ENCODE data around the gene KCNIP4.
"Not testable (repeated sequence)": the region's sequence is repeated elsewhere in the genome, so short reads cannot be mapped to it uniquely, and the experiment has no call there.

The KCNIP4 gene

DNA sequence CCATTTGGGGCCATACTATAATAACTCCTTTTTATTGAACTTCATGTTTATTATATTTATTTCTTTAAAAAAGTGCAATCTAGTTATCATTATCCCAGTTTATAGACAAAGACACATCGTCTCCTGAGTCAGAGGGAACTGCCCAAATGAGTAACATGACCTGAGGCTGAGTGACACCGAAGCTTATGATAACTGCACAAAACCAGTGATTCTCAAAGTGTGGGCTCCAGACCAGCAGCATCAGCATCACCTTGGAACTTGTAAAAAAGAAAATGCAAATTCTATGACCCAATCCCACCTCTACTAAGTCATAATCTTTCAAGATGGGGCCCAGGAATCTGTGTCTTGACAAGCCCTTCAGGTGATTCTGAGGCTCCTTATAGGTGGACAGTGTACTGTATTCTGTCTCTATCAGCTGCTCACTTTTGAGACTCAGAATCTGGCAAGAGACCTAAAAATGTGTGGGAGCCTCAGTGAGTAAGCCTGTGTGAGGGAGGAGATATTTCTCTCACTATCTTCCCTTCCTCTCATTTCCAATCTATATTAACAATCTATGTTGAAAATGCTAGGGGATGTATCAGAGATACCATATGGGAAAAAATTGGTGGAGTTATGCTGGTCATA is 1101.3 kb downstream of the KCNIP4 start:
- no peak for DNase-seq (ENCODE audit: low spot score)

DNA sequence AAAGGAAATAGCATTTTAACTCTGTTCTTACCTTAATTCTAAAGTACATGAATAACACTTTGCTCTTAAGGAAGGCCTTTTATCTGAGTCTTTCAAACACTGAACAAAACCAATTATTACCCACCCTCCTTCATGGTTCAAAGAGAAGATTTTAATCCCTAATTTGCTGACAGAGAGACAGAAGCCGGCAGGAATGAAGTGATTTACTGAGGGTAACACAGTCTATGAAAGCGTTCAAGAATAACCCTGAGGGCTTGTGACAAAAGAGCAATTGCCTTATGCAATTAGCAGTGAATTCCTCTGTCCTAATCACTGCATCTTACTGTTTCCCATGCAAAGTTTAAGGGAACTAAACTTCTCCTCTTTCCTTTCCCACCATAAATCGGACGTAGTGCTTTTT is 1104.3 kb downstream of the KCNIP4 start:
- no peak for DNase-seq (ENCODE audit: low spot score)

DNA sequence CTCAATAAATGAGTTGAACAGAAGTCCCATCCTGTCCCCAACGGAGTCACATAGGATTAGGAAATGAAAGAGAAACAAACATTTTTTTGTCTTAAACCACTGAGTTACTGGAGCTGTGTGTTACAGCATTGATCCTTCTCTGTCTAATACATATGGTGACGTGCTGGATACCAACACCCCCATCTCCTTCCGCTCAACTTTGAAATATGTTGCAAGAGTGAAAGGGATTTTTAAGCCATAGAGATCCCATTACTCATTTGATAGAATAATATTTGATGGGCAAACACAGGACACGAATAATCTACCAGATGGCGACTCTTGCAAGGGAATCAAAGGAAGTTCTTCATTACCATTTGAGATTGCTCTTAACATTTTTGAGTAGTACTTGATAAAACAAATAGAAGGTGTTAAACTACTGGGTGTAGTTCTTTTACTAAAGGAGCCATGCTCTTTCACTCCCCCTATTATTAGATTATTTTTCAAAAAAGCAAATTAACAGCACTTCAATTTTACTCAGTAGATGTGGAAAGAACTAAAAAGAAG is 1107.9 kb downstream of the KCNIP4 start:
- DNase-seq (ENCODE audit: low spot score): no peak

DNA sequence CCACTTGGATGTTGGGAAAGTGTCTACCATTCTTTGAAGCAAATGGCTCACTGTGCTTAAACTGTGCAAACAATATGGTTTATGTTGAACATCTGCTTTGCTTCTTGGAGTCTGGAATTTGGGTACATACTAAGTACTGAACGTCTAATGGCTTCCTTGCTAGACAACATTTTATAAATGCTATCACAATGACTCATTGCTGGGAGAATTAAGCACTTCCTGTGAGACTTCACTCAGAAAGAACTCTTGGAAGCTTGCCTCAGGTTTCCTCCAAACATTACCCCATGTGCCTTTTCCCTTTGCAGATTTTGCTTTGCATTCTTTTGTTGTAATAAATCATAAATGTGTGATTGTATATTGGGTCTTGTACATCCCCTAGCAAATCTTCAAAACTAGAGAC is 1108.6 kb downstream of the KCNIP4 start:
- peak; percentile 61 for DNase-seq (ENCODE audit: low spot score)

DNA sequence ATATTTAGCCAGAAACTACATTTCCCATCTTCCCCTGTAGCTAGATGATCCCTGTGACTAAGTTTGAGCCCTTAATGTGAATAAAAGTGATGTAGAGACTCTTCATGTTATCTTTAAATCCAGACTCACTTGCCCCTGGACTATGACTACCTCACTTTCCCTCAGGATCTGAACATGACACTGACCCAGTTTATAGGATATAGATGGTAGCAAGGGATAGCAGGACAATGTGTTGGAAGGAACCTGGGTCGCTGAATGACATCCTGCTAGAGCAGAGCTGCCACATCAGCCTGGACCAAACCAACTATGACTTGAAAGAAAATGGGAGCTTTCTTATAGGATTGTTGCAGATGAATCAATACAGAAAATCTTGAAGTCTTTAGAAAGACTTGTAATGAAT is 1110.1 kb downstream of the KCNIP4 start:
- no peak for DNase-seq (ENCODE audit: low spot score)

DNA sequence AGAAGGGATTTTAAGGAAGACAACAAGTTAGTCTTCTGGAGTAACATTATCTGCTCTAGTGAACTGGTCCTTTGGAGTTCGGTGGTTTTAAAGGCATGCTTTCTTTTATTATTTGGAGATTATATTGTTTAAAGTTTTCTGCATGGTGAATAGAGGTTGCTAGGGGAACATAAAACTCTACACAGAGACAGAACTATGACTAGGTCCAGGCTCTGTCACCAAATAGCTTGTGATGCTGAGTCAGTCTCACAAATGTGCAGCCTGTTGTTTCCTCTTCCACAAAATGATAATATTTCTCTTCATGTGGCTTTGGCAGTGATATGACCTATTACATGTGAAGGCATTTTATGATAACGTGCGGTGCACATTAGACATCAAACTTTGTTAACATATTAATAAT is 1115.7 kb downstream of the KCNIP4 start:
- no peak for DNase-seq (ENCODE audit: low spot score)

- no peak for DNase-seq (ENCODE audit: low spot score)
These were observed 1116.8 kb downstream of the KCNIP4 start for GRCh38 chr4:20831746-20832145.

- no peak for DNase-seq (ENCODE audit: low spot score)
These were observed 1118.8 kb downstream of the KCNIP4 start for GRCh38 chr4:20829617-20830357.

DNA sequence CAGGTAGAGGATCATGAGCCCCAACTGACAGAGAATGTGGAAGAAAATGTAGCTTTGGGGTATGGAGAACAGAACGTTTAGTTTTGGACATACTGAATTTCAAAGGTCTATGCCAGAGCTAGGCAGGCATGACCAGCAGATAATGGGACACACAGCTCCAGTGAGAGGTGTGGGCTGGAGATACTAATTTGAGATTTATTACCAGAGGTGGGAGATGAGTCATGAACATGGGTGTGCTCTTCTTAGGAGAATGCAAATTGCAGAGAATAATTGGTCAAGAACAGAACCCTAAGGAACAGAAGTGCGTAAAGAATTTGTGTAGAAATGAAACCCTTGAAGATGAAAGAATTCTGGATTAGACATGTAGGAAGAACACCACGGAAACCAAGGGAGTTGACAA is 1123.1 kb downstream of the KCNIP4 start:
- DNase-seq (ENCODE audit: low spot score): no peak

GRCh38 chr4:20816287-20816686 is 1132.3 kb downstream of the KCNIP4 start:
- DNase-seq (ENCODE audit: low spot score): no peak

GRCh38 chr4:20813700-20814099 is 1134.9 kb downstream of the KCNIP4 start:
- DNase-seq (ENCODE audit: low spot score): no peak

DNA sequence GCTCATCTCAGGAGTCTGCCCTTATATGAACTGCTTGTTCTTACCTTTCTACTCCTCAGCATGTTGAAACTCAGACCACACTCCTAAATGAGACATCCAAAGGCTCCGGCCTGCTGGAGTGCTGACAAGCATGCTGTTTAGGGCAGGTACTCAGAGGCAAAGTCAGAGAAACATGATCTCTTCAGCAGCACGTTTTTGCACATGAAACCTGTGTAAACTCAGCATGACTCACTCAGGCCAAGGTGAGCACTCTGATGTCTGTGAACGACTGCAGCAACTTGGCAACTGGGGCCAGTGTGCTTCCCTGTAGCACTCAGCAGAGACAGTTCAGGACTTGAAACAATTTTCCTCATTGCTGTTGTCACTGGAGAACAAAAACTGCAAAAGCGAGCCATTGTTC is 1138.8 kb downstream of the KCNIP4 start:
- DNase-seq (ENCODE audit: low spot score): no peak

DNA sequence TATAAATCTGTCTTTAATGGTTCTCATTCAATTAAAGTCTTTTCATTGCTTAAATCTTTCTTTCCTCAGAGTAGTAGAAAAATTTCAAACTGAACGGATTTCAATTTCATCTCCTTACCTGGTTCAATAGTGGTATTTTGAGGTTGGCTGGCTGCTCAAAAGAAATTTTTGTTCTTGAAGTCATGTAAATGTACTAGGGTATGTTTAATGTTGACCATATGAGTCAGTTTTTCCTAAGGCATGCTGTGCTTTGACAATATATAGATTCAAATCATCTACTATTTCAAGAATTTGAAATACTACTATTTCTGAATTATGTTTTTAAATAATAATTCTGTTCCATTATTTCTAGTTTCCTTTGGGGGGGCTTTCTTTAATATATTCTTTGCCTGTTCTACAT is 1142.9 kb downstream of the KCNIP4 start:
- no peak for DNase-seq (ENCODE audit: low spot score)

GRCh38 chr4:20787940-20788665 is 1160.5 kb downstream of the KCNIP4 start:
- DNase-seq (ENCODE audit: low spot score): no peak

DNA sequence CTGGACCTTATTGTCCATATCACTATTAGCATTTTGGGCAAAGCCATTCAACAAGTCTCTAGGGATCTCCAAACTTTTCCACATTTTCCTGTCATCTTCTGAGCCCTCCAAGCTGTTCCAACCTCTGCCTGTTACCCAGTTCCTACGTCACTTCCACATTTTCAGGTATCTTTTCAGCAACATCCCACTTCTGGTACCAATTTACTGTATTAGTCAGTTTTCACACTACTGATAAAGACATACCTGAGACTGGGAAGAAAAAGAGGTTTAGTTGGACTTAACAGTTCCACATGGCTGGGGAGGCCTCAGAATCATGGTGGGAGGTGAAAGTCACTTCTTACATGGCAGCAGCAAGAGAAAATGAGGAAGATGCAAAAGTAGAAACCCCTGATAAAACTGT is 1165.4 kb downstream of the KCNIP4 start:
- DNase-seq (ENCODE audit: low spot score): not testable (repeated sequence)

DNA sequence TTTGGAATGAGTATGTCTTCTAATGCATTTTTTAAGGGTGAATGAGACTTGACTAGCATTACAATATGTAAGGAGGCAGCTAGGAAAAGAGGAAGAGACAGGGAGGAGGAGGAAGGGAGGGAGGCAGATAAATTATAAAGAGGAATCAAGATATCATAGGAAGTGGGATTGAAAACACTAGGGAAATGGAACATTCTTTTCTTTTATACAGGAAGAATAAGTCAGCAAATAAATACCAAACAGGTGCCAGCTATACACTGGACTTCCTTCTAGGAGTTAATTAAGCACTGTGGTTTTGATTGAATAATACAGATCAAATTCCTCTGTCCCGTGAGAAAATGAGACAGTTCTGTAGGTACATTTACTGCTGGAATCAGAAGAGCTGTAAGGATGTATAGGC is 1169.7 kb downstream of the KCNIP4 start:
- no peak for DNase-seq (ENCODE audit: low spot score)

- peak; percentile 80 for DNase-seq (ENCODE audit: low spot score)
These were observed 1175.2 kb downstream of the KCNIP4 start for GRCh38 chr4:20773144-20773997.

GRCh38 chr4:20764366-20764992 is 1184.1 kb downstream of the KCNIP4 start:
- no peak for DNase-seq (ENCODE audit: low spot score)

- no peak for DNase-seq (ENCODE audit: low spot score)
These were observed 1186.7 kb downstream of the KCNIP4 start for GRCh38 chr4:20761826-20762225.

DNA sequence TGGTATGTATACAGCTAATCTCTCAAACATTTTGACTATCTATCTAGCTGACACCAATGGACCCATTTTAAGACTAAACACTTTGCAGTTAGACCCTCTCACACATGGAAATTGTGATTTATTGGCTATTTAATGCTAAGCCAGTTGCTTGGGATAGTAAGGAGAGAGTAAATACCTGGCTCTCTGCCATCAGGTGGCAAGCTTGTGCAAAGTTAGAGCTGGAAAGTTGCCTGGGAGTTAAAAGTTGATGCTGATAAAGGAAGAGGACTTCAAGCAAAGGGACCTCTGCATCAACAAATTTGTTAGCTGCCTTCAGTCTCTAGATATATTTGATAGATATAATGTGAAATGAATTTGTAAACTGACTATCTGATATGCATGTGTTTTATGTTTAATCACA is 1187.2 kb downstream of the KCNIP4 start:
- DNase-seq (ENCODE audit: low spot score): no peak

- DNase-seq (ENCODE audit: low spot score): no peak
These were observed 1188.5 kb downstream of the KCNIP4 start for GRCh38 chr4:20760053-20760452.

GRCh38 chr4:20754036-20754435 is 1194.5 kb downstream of the KCNIP4 start:
- DNase-seq (ENCODE audit: low spot score): no peak
